Measurements from ENCODE around the gene HCRTR1. TPM values are rescaled to one million over a fixed set of nuclear protein-coding genes. Genes with fewer than 3 reads are reported as not detected.

The HCRTR1 gene
- polyA plus RNA-seq, 1 donor from 2014 or later, result 0.37 TPM

DNA sequence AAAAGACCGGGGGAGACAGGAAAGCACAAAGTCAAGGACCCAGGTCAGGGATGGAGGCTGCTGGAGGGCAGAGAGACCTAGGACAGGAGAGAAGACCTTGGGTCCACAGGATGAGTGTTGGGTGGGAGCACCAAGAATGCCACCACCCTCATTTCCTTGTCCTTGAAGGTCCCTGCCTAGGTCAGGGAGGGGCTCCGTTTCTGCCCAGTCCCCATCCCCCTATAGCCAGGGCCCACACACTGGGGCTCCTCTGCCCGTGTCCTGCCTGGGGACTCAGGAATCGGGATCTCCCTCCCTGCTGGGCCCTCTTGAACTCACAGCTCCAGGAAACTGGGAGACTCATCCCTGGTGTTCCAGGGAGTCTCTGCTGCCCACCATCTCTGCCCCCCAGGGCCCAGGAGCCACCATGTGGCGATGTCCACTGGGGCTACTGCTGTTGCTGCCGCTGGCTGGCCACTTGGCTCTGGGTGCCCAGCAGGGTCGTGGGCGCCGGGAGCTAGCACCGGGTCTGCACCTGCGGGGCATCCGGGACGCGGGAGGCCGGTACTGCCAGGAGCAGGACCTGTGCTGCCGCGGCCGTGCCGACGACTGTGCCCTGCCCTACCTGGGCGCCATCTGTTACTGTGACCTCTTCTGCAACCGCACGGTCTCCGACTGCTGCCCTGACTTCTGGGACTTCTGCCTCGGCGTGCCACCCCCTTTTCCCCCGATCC lies 40.6 kb upstream of the HCRTR1 start:
- H3K27ac ChIP-seq (ENCODE audit: low read length), result no peak overlapping the region
- TF ChIP-seq, protein P1, sequence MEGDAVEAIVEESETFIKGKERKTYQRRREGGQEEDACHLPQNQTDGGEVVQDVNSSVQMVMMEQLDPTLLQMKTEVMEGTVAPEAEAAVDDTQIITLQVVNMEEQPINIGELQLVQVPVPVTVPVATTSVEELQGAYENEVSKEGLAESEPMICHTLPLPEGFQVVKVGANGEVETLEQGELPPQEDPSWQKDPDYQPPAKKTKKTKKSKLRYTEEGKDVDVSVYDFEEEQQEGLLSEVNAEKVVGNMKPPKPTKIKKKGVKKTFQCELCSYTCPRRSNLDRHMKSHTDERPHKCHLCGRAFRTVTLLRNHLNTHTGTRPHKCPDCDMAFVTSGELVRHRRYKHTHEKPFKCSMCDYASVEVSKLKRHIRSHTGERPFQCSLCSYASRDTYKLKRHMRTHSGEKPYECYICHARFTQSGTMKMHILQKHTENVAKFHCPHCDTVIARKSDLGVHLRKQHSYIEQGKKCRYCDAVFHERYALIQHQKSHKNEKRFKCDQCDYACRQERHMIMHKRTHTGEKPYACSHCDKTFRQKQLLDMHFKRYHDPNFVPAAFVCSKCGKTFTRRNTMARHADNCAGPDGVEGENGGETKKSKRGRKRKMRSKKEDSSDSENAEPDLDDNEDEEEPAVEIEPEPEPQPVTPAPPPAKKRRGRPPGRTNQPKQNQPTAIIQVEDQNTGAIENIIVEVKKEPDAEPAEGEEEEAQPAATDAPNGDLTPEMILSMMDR (IDR thresholded peaks at IDR 0.05; ENCODE audit: poor library complexity, severe bottlenecking), result no peak
- no peak for TF ChIP-seq RAD21 (conservative IDR thresholded peaks at IDR 0.05)
- TF ChIP-seq MXI1 (conservative IDR thresholded peaks at IDR 0.05; ENCODE audit: poor library complexity, severe bottlenecking), result no peak
- TF ChIP-seq EZH2 (IDR thresholded peaks at IDR 0.05; ENCODE audit: borderline replicate concordance, insufficient read depth, low read length, poor library complexity, severe bottlenecking), result no peak
- no peak for TF ChIP-seq POLR2AphosphoS5 (IDR thresholded peaks at IDR 0.05)
- TF ChIP-seq SMC3 (conservative IDR thresholded peaks at IDR 0.05; ENCODE audit: poor library complexity), result no peak
- TF ChIP-seq, protein P2, sequence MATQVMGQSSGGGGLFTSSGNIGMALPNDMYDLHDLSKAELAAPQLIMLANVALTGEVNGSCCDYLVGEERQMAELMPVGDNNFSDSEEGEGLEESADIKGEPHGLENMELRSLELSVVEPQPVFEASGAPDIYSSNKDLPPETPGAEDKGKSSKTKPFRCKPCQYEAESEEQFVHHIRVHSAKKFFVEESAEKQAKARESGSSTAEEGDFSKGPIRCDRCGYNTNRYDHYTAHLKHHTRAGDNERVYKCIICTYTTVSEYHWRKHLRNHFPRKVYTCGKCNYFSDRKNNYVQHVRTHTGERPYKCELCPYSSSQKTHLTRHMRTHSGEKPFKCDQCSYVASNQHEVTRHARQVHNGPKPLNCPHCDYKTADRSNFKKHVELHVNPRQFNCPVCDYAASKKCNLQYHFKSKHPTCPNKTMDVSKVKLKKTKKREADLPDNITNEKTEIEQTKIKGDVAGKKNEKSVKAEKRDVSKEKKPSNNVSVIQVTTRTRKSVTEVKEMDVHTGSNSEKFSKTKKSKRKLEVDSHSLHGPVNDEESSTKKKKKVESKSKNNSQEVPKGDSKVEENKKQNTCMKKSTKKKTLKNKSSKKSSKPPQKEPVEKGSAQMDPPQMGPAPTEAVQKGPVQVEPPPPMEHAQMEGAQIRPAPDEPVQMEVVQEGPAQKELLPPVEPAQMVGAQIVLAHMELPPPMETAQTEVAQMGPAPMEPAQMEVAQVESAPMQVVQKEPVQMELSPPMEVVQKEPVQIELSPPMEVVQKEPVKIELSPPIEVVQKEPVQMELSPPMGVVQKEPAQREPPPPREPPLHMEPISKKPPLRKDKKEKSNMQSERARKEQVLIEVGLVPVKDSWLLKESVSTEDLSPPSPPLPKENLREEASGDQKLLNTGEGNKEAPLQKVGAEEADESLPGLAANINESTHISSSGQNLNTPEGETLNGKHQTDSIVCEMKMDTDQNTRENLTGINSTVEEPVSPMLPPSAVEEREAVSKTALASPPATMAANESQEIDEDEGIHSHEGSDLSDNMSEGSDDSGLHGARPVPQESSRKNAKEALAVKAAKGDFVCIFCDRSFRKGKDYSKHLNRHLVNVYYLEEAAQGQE (IDR thresholded peaks at IDR 0.05; ENCODE audit: borderline replicate concordance), result no peak
- TF ChIP-seq TAF1 (IDR thresholded peaks at IDR 0.05; ENCODE audit: low read depth), result no peak
- TF ChIP-seq EP300 (conservative IDR thresholded peaks at IDR 0.05; ENCODE audit: poor library complexity, severe bottlenecking), result no peak
- H3K4me3 ChIP-seq (ENCODE audit: low read length), result no peak overlapping the region
- no peak overlapping the region for H2AFZ ChIP-seq (ENCODE audit: low read depth, low read length)
- H3K27me3 ChIP-seq (ENCODE audit: insufficient read depth, low read depth, low read length), result peaks cover 4% of the 10 kb centered on the region
- no peak overlapping the region for H3K9ac ChIP-seq (ENCODE audit: low read length)
- no peaks in the 10 kb centered on the region for H3K9me3 ChIP-seq (ENCODE audit: low read length)
- no peaks in the 10 kb centered on the region for H3F3A ChIP-seq (ENCODE audit: insufficient read depth, low read length, poor library complexity, severe bottlenecking)
- H3K4me2 ChIP-seq (ENCODE audit: low read length), result no peak overlapping the region
- H3K79me2 ChIP-seq (replicated peaks; ENCODE audit: insufficient read depth, low read length), result no peaks in the 10 kb centered on the region
- no peaks in the 10 kb centered on the region for H3K9me2 ChIP-seq (ENCODE audit: insufficient read depth, low read length)
- no peaks in the 10 kb centered on the region for H3K36me3 ChIP-seq (ENCODE audit: insufficient read depth, low read length)
- H4K20me1 ChIP-seq (ENCODE audit: insufficient read depth), result no peaks in the 10 kb centered on the region

DNA sequence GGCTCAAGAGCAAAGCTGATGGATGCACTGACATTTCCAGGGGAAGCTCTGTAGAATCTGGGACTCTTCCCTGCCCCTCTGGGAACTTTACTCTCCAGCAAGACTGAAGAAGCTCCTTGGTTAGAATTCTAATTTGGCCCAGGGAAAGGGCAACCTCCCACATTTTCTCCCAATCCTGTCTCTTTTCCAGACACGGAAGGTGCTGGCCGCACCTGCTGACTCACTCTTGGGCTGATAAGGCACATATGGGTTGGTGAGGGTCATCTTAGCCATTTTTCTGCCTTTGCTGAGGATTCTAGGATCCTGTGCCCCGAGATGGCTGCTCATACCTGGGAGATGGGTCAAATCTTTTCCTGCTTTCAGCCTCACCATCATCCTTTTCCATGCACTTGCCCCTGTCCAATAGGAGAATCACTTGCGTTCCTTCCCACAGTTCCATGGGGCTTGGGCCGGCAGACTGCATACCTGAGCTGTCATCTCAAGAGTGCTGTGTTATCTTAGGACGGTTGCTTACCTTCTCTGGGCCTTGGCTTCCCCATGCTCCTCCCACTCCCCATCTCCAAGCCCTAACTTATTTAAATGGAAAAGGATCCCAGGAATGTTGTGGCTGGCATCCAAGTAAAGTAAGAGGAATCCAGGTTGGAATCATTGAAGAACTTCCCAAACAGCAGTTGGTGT lies 39.8 kb upstream of the HCRTR1 start:
- no peak overlapping the region for H3K27ac ChIP-seq (ENCODE audit: low read length)
- no peak overlapping the region for H2AFZ ChIP-seq (ENCODE audit: low read depth, low read length)
- no peaks in the 10 kb centered on the region for H3K9me3 ChIP-seq (ENCODE audit: low read length)
- no peaks in the 10 kb centered on the region for H4K20me1 ChIP-seq (ENCODE audit: insufficient read depth)
- H3K4me3 ChIP-seq (ENCODE audit: low read length), result no peak overlapping the region
- no peaks in the 10 kb centered on the region for H3K79me2 ChIP-seq (replicated peaks; ENCODE audit: insufficient read depth, low read length)
- H3K9me2 ChIP-seq (ENCODE audit: insufficient read depth, low read length), result no peaks in the 10 kb centered on the region
- TF ChIP-seq SMC3 (conservative IDR thresholded peaks at IDR 0.05; ENCODE audit: poor library complexity), result no peak
- TF ChIP-seq, protein P2 (IDR thresholded peaks at IDR 0.05; ENCODE audit: borderline replicate concordance), result no peak
- no peak for TF ChIP-seq EP300 (conservative IDR thresholded peaks at IDR 0.05; ENCODE audit: poor library complexity, severe bottlenecking)
- TF ChIP-seq EZH2 (IDR thresholded peaks at IDR 0.05; ENCODE audit: borderline replicate concordance, insufficient read depth, low read length, poor library complexity, severe bottlenecking), result no peak
- no peak for TF ChIP-seq POLR2AphosphoS5 (IDR thresholded peaks at IDR 0.05)
- no peak for TF ChIP-seq RAD21 (conservative IDR thresholded peaks at IDR 0.05)
- TF ChIP-seq, protein P1 (IDR thresholded peaks at IDR 0.05; ENCODE audit: poor library complexity, severe bottlenecking), result no peak
- TF ChIP-seq MXI1 (conservative IDR thresholded peaks at IDR 0.05; ENCODE audit: poor library complexity, severe bottlenecking), result no peak
- no peak for TF ChIP-seq TAF1 (IDR thresholded peaks at IDR 0.05; ENCODE audit: low read depth)
- peaks cover 4% of the 10 kb centered on the region for H3K27me3 ChIP-seq (ENCODE audit: insufficient read depth, low read depth, low read length)
- no peak overlapping the region for H3K4me2 ChIP-seq (ENCODE audit: low read length)
- no peaks in the 10 kb centered on the region for H3F3A ChIP-seq (ENCODE audit: insufficient read depth, low read length, poor library complexity, severe bottlenecking)
- H3K36me3 ChIP-seq (ENCODE audit: insufficient read depth, low read length), result no peaks in the 10 kb centered on the region
- H3K9ac ChIP-seq (ENCODE audit: low read length), result no peak overlapping the region
